H1 (cell line): ENCODE results near the gene LTB. TPM values are rescaled to one million over a fixed set of nuclear protein-coding genes. Genes with fewer than 3 reads are reported as not detected.

Experiments
- ATF2 ChIP-seq: IDR thresholded peaks from 2 replicates; pipeline ENCODE4 v1.6.1; 2012; ENCODE audit warnings: low read length, inconsistent platforms
- ATF3 ChIP-seq: IDR thresholded peaks from 2 replicates; pipeline ENCODE4 v1.6.1; 2011; ENCODE audit warnings: low read depth, mild to moderate bottlenecking, low read length; ENCODE audit not compliant: insufficient read depth
- CTBP2 ChIP-seq: IDR thresholded peaks from 2 replicates; pipeline ENCODE4 v1.7.0; 2011; ENCODE audit warnings: borderline replicate concordance, mild to moderate bottlenecking, moderate library complexity, mixed read lengths, low read length; ENCODE audit not compliant: insufficient read depth, insufficient read length
- CTCF ChIP-seq, 3 experiments: IDR thresholded peaks; 1 replicate in 2 of 3; 2 replicates in 1 of 3; pipeline versions ENCODE4 v1.5.1 to v1.6.1; 2011; ENCODE audit warnings: low read length in 3 of 3, mild to moderate bottlenecking in 3 of 3, inconsistent platforms in 2 of 3, low read depth in 1 of 3, moderate library complexity in 1 of 3; ENCODE audit not compliant: insufficient read depth in 1 of 3; ENCODE audit errors: control extremely low read depth in 1 of 3
- JUN ChIP-seq: IDR thresholded peaks from 2 replicates; pipeline ENCODE4 v1.6.1; 2011; ENCODE audit warnings: low read depth, mild to moderate bottlenecking, improper control_type of control experiment, low read length
- polyA plus RNA-seq, 7 experiments: library from polyadenylated mRNA; depleted of rRNA in 3 of 7; stranded (reverse) in 5 of 7; unstranded in 2 of 7; fragments of >200 nt in 5 of 7; fragments of 200-250 nt in 2 of 7; gene quantifications; 1 replicate in 5 of 7; 2 replicates in 1 of 7; 4 replicates in 1 of 7; pipeline versions ENCODE4 v1.2.1 to v1.2.3, GENCODE V29; 2011 to 2013; ENCODE audit warnings: missing spikeins in 2 of 7, mixed read lengths in 2 of 7
- total RNA-seq: library from RNA; stranded (reverse); fragmentation: NEBNext Ultra II Directional; extraction: Animal tissue kit (Norgen Biotek cat#: 25700); gene quantifications from 2 replicates; pipeline ENCODE4 v1.2.1, GENCODE V29; 2021

LTB gene
- total and polyA plus RNA-seq, 2 of the 8 experiments (the other 6 are each of a cell fraction or from before 2014, with no cell fraction given) = 0.43 to 0.47 TPM

- TF ChIP-seq ATF2 = no peak
- no peak for TF ChIP-seq ATF3
- TF ChIP-seq JUN = no peak
- TF ChIP-seq CTBP2 = no peak
- no peak for TF ChIP-seq CTCF (IDR thresholded peaks at IDR 0.05; ENCODE audit: control extremely low read depth in 1 of 3, insufficient read depth in 1 of 3, low read depth in 1 of 3, low read length in 3 of 3)
- TF ChIP-seq, all 59 proteins: peak for 0
These were observed 3.8 kb upstream of the LTB start, which contains the start of gene LST1 (continued) for GRCh38 chr6:31586008-31586407.
